Activated T-cell treated with anti-CD3 and anti-CD28 coated beads for 24 hours (primary cell): ENCODE measurements around the gene GPR132.

Experiments used
- DNase-seq: peaks from one replicate; pipeline ENCODE4 v3.0.0-alpha.2; 2020; ENCODE audit warnings: low read depth

The GPR132 gene

GRCh38 chr14:105061428-105062047, 3.7 kb downstream of the GPR132 start:
- peak; percentile 54 for DNase-seq

GRCh38 chr14:105060751-105061427, 4.3 kb downstream of the GPR132 start:
- DNase-seq, result no peak

GRCh38 chr14:105059925-105060565, 5.2 kb downstream of the GPR132 start:
- DNase-seq, result no peak

- peak; percentile 52 for DNase-seq
Observed at GRCh38 chr14:105059035-105059924, 6.0 kb downstream of the GPR132 start.

- DNase-seq, result no peak
Observed at GRCh38 chr14:105058521-105059034, 6.7 kb downstream of the GPR132 start.

GRCh38 chr14:105056303-105056831, 8.9 kb downstream of the GPR132 start:
- no peak for DNase-seq

GRCh38 chr14:105055736-105056302, 9.4 kb downstream of the GPR132 start:
- DNase-seq, result no peak

- no peak for DNase-seq
Observed at GRCh38 chr14:105055334-105055733, 9.9 kb downstream of the GPR132 start.

- no peak for DNase-seq
Observed at GRCh38 chr14:105053996-105054395, 11.2 kb downstream of the GPR132 start.

- DNase-seq, result no peak
Observed at GRCh38 chr14:105053421-105053820, 11.8 kb downstream of the GPR132 start.

- no peak for DNase-seq
Observed at GRCh38 chr14:105052110-105052458, 13.1 kb downstream of the GPR132 start.

GRCh38 chr14:105051182-105052109, 13.8 kb downstream of the GPR132 start:
- no peak for DNase-seq

- DNase-seq, result no peak
Observed at GRCh38 chr14:105050551-105050897, 14.7 kb downstream of the GPR132 start.

GRCh38 chr14:105049753-105050550, 15.3 kb downstream of the GPR132 start:
- no peak for DNase-seq

GRCh38 chr14:105047283-105048016, 17.8 kb downstream of the GPR132 start:
- no peak for DNase-seq

- no peak for DNase-seq
Observed at GRCh38 chr14:105046891-105047282, 18.3 kb downstream of the GPR132 start.

- DNase-seq, result peak; percentile 87
Observed at GRCh38 chr14:105045710-105046326, 19.4 kb downstream of the GPR132 start.

- no peak for DNase-seq
Observed at GRCh38 chr14:105043641-105044040, 21.6 kb downstream of the GPR132 start.

- DNase-seq, result no peak
Observed at GRCh38 chr14:105042813-105043212, 22.4 kb downstream of the GPR132 start.
